ENCODE measurements around the gene AXIN1. TPM values are rescaled to one million over a fixed set of nuclear protein-coding genes. Genes with fewer than 3 reads are reported as not detected.

AXIN1 gene
- total RNA-seq, 1 donor from 2014 or later = 16.4 TPM

DNA sequence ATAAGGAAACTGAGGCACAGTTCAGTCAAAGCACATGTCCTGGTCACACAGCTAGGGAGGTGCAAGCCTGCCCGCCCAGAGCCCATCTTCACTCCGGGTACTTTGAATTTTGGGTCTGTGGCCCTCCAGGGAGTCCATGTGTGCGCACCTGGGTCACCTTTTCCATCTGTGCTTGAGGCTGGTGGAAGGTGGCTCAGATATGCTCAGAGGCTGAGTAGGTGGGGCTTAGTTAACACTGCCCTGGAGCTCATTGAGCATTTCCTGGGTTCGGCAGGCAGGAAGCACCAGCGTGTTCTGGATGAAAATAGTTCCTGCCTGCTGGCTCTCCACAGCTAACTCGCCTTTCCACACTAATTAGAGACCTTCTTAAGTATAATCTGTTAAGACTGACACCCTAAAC, 98.7 kb downstream of the AXIN1 start:
- no peak overlapping the region for H3K27ac Mint-ChIP-seq (ENCODE audit: unreplicated experiment)
- peaks cover 12% of the 10 kb centered on the region for H3K36me3 Mint-ChIP-seq (ENCODE audit: unreplicated experiment)
- no peaks in the 10 kb centered on the region for H3K27me3 Mint-ChIP-seq (ENCODE audit: unreplicated experiment)

DNA sequence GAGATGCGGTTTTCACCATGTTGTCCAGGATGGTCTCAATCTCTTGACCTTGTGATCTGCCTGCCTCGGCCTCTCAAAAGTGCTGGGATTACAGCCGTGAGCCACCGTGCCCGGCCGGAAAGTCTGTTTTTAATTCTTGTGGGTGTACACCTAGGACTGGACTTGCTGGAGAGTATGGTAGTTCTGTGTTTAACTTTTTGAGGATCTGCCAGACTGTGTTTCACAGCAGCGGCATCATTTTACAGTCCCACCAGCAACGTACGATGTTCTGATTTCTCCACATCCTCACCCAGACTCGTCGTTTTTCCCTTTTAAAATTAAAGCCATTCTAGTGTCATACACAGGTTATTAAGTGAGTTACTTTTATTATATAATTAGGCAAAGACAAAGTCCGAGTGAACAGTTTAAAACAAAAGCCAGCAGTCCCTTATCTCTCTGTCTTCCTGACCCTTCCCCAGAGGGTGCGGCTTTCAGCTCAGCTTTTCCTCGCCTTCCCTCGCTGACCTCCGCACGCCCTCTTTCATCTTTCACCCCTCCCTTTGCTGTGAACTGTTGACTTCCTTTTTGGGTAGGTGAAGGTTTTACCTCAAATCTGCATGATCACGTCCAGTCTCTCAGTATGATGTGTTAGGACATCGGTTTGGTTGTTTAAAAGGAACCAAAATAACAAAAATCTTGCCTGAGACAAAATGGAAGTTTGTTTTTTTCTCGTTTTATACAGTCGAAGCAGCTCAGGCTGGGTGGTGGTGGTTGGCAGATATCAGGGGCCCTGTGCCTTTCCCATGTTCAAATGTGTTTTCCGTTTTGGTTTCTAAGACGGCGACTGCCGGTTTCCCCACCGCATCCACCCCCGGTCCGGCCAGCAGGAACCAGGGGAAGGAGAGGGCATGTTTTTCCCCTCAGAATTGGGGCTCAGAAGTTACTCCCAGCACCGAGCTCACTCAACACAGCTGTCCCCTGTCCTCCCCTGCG, 99.9 kb downstream of the AXIN1 start:
- peaks cover 6% of the 10 kb centered on the region for H3K9me3 Mint-ChIP-seq (ENCODE audit: unreplicated experiment)
- peaks cover 12% of the 10 kb centered on the region for H3K36me3 Mint-ChIP-seq (ENCODE audit: unreplicated experiment)
- peak overlapping the region; percentile 36 for H3K27ac Mint-ChIP-seq (ENCODE audit: unreplicated experiment)
- peaks cover 7% of the 10 kb centered on the region for H3K4me1 Mint-ChIP-seq (ENCODE audit: low read depth, unreplicated experiment)
- TF ChIP-seq, protein P1, sequence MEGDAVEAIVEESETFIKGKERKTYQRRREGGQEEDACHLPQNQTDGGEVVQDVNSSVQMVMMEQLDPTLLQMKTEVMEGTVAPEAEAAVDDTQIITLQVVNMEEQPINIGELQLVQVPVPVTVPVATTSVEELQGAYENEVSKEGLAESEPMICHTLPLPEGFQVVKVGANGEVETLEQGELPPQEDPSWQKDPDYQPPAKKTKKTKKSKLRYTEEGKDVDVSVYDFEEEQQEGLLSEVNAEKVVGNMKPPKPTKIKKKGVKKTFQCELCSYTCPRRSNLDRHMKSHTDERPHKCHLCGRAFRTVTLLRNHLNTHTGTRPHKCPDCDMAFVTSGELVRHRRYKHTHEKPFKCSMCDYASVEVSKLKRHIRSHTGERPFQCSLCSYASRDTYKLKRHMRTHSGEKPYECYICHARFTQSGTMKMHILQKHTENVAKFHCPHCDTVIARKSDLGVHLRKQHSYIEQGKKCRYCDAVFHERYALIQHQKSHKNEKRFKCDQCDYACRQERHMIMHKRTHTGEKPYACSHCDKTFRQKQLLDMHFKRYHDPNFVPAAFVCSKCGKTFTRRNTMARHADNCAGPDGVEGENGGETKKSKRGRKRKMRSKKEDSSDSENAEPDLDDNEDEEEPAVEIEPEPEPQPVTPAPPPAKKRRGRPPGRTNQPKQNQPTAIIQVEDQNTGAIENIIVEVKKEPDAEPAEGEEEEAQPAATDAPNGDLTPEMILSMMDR (IDR thresholded peaks at IDR 0.05; ENCODE audit: partially characterized antibody, unreplicated experiment) = no peak
- no peak for DNase-seq
- H3K27me3 Mint-ChIP-seq (ENCODE audit: unreplicated experiment) = peaks cover 3% of the 10 kb centered on the region
- no peak overlapping the region for H3K4me3 Mint-ChIP-seq (ENCODE audit: unreplicated experiment)

More for the DNA sequence above, 98.7 kb downstream of the AXIN1 start:
- Mint-ChIP-seq H3K4me1 (ENCODE audit: low read depth, unreplicated experiment) (peaks cover 9% of the 10 kb centered on the region), H3K4me3 (ENCODE audit: unreplicated experiment) (no peak overlapping the region), H3K9me3 (ENCODE audit: unreplicated experiment) (peaks cover 6% of the 10 kb centered on the region)
- TF ChIP-seq, protein P1 (IDR thresholded peaks at IDR 0.05; ENCODE audit: partially characterized antibody, unreplicated experiment) = no peak
- DNase-seq = no peak

DNA sequence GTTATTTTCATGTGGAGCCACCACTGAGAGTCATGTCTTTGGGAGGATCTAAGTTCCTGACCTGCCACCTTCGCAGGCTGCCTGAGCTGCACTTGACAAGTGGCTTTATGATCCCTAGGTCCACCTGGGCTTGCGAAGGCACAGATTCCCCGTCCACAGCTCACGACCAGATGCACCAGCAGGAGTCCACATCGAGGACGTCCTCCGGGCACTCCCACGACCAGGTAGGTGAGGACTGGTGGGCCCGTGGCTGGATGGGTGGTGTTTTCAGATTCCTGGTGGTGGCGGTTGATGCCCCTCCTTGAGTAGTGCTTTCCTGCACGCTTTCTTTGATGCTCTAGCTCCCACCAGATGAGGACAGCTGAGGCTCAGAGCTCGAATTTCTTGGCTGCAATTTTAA, 103.1 kb downstream of the AXIN1 start:
- no peak for DNase-seq
- H3K27me3 Mint-ChIP-seq (ENCODE audit: unreplicated experiment) = peaks cover 3% of the 10 kb centered on the region
- H3K4me3 Mint-ChIP-seq (ENCODE audit: unreplicated experiment) = no peak overlapping the region
- peaks cover 7% of the 10 kb centered on the region for H3K4me1 Mint-ChIP-seq (ENCODE audit: low read depth, unreplicated experiment)
- H3K27ac Mint-ChIP-seq (ENCODE audit: unreplicated experiment) = no peak overlapping the region
- TF ChIP-seq, protein P1 (IDR thresholded peaks at IDR 0.05; ENCODE audit: partially characterized antibody, unreplicated experiment) = no peak
- H3K36me3 Mint-ChIP-seq (ENCODE audit: unreplicated experiment) = peaks cover 5% of the 10 kb centered on the region
- H3K9me3 Mint-ChIP-seq (ENCODE audit: unreplicated experiment) = peaks cover 3% of the 10 kb centered on the region

DNA sequence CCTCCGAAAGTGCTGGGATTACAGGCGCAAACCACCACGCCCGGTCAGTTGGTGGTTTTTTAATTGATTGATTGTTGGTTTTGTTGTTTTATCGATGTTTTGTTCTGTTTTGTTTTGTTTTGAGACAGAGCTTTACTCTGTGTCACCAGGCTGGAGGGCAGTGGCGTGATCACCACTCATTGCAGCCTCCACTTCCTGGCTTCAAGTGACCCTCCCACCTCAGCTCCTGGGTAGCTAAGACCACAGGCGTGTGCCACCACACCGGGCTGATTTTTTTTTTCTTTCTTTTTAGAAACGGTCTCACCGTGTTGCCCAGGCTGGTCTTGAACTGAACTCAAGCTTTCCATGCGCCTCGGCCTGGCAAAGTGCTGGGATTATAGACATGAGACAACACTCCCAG, 105.5 kb downstream of the AXIN1 start:
- Mint-ChIP-seq H3K27ac (ENCODE audit: unreplicated experiment) (no peak overlapping the region), H3K4me1 (ENCODE audit: low read depth, unreplicated experiment) (peaks cover 5% of the 10 kb centered on the region), H3K36me3 (ENCODE audit: unreplicated experiment) (no peaks in the 10 kb centered on the region), H3K9me3 (ENCODE audit: unreplicated experiment) (peaks cover 3% of the 10 kb centered on the region), H3K27me3 (ENCODE audit: unreplicated experiment) (peaks cover 3% of the 10 kb centered on the region), H3K4me3 (ENCODE audit: unreplicated experiment) (no peak overlapping the region)
- no peak for DNase-seq
- TF ChIP-seq, protein P1 (IDR thresholded peaks at IDR 0.05; ENCODE audit: partially characterized antibody, unreplicated experiment) = no peak

DNA sequence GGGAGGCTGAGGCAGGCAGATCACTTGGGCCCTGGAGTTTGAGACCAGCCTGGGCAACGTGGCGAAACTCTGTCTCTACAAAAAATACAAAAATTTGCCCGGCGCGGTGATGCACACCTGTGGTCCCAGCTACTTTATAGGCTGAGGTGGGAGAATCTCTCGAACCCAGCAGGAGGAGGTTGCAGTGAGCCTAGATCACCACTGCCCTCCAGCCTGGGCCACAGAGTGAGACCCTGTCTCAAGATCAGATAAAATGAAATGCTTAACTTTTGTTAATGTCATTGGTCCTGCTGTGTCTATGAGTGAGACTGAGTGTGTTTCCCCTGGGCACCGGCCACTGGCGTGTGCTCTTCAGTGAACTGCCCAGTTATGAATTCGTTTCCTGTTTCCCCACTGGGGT, 107.4 kb downstream of the AXIN1 start:
- no peak for DNase-seq
- Mint-ChIP-seq H3K4me3 (ENCODE audit: unreplicated experiment) (peak overlapping the region; percentile 38), H3K27me3 (ENCODE audit: unreplicated experiment) (peaks cover 3% of the 10 kb centered on the region)

More for the DNA sequence above, 107.4 kb downstream of the AXIN1 start:
- Mint-ChIP-seq H3K36me3 (ENCODE audit: unreplicated experiment) (no peaks in the 10 kb centered on the region), H3K27ac (ENCODE audit: unreplicated experiment) (no peak overlapping the region), H3K9me3 (ENCODE audit: unreplicated experiment) (no peaks in the 10 kb centered on the region), H3K4me1 (ENCODE audit: low read depth, unreplicated experiment) (peaks cover 2% of the 10 kb centered on the region)
- TF ChIP-seq, protein P1 (IDR thresholded peaks at IDR 0.05; ENCODE audit: partially characterized antibody, unreplicated experiment) = no peak
